ENCODE data around the gene FAF1.
"Not testable (repeated sequence)": the region's sequence is repeated elsewhere in the genome, so short reads cannot be mapped to it uniquely, and the experiment has no call there.

FAF1 gene

DNA sequence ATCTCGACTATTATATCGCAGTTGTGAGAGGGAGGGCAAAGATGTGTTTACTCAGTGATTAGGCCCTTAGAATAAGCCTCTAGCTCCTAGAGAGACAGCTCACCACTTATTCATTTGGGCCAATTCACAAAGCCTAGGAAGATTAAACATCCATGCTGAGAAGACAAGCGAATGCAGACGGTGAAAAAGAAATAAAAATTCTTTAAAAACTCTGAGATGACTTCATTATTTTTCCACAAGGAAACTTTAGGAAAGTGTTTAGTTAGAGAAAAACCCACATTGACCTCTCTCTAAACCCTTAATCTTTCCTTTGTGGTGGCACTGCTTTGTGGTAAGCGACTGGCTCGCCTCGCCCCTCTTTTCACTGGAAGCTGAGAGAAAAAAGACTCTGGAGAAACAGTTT is 390.0 kb downstream of the FAF1 start:
- no peak for DNase-seq (ENCODE audit: low read depth in 2 of 3, low spot score in 1 of 3)

DNA sequence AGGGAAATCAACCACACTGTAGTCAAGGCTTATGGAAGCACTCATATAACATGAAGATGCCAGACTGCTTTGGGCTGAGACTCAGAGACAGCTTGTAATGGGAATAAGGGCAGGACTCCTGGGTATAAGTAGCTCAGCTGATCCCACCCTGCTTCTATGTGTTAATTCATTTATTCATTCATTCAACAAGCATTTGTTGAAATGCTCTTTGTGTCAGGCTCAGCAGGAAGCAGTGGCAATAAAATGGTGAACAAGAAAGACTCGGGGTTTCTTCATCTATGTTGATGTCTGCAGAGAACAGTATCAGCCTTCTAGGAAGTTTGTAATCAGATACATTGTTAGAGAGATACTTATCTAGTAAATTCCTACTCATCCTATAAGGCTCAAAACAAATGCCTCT is 391.3 kb downstream of the FAF1 start:
- DNase-seq (ENCODE audit: low read depth in 2 of 3, low spot score in 1 of 3), result no peak

GRCh38 chr1:50566405-50566804 is 393.7 kb downstream of the FAF1 start:
- DNase-seq (ENCODE audit: low read depth in 2 of 3, low spot score in 1 of 3), result no peak

DNA sequence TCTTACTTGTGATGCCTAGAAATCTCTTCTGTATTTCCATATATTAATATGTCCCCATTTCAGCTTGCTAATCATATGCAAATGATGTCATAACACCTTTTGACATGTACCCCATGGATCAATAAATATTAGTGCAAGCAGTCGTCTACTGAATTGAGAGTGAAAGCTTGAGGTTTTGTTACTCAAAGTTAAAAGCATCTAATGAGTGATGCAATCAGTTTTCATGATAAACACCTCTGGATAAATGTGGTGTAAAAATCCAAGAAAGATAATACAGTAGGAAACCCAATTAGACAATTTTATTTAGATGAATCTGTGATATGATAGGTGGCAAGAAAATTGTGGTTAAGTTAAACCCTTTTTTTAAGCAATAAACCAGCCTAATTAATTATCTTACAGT is 395.6 kb downstream of the FAF1 start:
- DNase-seq (ENCODE audit: low read depth in 2 of 3, low spot score in 1 of 3), result no peak

DNA sequence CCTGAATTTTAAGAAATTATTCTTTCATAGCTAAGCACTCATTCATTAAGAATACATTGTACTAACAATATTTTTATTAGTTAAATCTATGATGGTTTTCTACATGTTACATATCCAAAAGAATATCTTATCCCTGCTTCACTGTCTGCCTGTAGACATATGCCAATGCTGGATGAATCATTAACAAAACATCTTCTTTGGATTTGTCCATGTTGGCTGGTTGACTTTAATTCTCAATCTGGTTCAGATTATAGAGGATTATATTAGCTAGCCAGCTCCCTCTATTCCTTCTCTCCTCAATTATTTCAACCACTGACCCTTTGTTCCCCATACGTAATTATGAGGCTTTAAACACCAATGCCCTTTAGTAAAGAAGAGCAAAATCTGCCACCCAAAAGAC is 398.0 kb downstream of the FAF1 start:
- DNase-seq (ENCODE audit: low read depth in 2 of 3, low spot score in 1 of 3), result no peak

DNA sequence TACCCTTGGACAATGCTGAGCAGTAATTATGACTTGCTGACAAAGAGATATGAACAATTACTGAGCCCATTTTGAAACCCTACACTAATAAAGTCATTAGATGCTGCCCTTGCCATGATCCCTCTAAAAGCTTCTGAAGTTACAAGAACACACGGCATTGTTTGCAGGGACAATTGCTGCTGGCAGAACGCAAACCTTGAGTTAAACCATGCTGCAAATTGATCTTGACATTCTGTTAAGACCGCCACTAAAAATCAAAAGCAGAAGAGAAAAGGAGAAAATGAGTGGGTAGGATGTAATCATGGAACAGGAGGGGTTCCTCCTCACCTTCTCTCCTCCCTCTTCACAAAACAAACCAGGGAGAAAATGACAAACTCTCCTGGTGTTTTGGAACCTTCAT is 400.6 kb downstream of the FAF1 start:
- no peak for DNase-seq (ENCODE audit: low read depth in 2 of 3, low spot score in 1 of 3)

- DNase-seq (ENCODE audit: low read depth in 2 of 3, low spot score in 1 of 3), result no peak
Observed at GRCh38 chr1:50553921-50554320, 406.1 kb downstream of the FAF1 start.

GRCh38 chr1:50548243-50548642 is 411.8 kb downstream of the FAF1 start:
- DNase-seq (ENCODE audit: low read depth in 2 of 3, low spot score in 1 of 3), result no peak

GRCh38 chr1:50542362-50542761 is 417.7 kb downstream of the FAF1 start:
- no peak for DNase-seq (ENCODE audit: low read depth in 2 of 3, low spot score in 1 of 3)

- no peak for DNase-seq (ENCODE audit: low read depth in 2 of 3, low spot score in 1 of 3)
Observed at GRCh38 chr1:50538476-50538875, 421.6 kb downstream of the FAF1 start.

GRCh38 chr1:50531601-50532000 is 428.5 kb downstream of the FAF1 start:
- DNase-seq (ENCODE audit: low read depth in 2 of 3, low spot score in 1 of 3), result no peak

- DNase-seq (ENCODE audit: low read depth in 2 of 3, low spot score in 1 of 3), result no peak
Observed at GRCh38 chr1:50531027-50531426, 429.0 kb downstream of the FAF1 start.

GRCh38 chr1:50529510-50529909 is 430.6 kb downstream of the FAF1 start:
- no peak for DNase-seq (ENCODE audit: low read depth in 2 of 3, low spot score in 1 of 3)

DNA sequence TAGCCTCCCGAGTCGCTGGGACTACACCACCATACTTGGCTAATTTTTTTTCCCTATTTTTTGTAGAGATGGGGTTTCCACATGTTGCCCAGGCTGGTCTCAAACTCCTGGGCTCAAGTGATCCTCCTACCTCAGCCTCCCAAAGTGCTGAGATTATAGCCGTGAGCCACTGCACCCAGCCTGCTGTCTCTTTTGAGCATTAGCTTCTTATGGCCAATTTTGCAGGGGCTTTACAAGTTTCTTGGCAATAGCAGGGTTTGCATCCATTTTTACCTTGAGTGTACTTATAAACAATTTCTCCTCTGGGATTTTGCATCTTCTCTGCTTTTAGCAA is 432.1 kb downstream of the FAF1 start:
- DNase-seq (ENCODE audit: low read depth in 2 of 3, low spot score in 1 of 3), result not testable (repeated sequence)

DNA sequence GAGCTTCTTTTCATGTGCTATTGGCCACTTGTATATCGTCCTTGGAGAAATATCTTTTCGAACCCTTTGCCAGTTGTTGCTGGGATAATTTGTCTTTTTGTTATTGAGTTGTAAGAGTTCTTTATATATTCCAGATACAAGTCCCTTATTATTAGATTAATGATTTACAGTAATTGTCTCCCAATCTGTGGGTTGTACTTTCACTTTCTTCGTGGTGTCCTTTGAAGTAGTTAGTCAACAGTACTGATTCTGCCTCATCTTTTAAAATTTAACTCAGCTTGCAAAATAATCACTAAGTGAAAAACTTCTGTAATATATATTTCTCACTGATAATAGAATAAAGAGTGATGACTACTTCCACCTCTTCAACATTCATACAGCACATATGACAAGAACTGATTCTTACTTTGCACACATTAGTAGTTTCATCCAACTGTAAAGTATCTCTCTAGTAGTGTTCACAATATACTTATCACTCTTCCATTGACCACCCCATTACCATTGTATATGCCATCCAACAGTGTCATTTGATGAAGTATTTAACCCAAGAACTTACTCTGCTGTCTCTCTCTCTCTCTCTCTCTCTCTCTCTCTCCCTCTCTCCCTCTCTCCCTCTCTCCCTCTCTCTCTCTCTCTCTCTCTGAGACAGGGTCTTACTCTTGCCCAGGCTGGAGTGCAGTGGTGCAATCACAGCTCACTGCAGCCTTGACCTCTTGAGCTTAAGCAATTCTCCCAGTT is 432.6 kb downstream of the FAF1 start:
- no peak for DNase-seq (ENCODE audit: low read depth in 2 of 3, low spot score in 1 of 3)

GRCh38 chr1:50526431-50526830 is 433.6 kb downstream of the FAF1 start:
- no peak for DNase-seq (ENCODE audit: low read depth in 2 of 3, low spot score in 1 of 3)

DNA sequence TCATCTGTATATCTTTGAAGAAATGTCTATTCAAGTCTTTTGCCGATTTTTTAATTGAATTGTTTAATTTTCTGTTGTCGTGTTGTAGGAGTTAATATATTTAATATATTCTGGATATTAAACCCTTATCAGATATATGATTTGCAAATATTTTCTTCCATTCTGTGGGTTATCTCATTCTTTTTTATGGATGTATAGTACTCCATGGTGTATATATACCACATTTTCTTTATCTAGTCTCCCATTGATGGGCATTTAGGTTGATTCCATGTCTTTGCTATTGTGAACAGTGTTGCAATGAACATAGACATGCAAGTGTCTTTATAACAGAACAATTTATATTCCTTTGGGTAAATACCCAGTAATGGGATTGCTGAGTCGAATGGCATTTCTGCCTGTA is 436.5 kb downstream of the FAF1 start:
- no peak for DNase-seq (ENCODE audit: low read depth in 2 of 3, low spot score in 1 of 3)

DNA sequence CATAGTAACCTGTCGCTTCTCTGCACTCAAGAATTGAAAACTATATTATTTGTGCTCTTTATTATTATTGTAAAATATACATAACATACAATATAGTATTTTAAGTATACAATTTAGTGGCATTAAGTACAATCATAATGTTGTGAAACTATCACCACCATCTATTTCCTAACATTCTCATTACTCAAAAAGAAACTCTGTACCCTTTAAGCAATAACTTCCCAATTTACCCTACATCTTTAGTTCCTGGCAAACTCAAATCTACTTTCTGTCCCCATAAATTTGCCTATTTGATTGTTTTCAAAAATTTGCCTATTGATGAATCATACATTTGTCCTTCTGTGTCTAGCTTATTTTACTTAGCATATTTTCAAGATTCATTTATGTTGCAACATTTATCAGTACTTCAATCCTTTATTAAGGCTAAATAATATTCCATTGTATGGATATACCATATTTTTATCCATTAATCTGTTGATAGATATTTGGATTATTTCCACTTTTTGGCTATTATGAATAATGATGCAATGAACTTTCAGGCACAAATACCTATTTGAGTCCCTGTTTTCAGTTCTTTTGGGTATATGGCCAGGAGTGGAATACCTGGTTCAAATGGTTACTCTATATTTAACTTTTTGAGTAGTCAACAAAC is 437.2 kb downstream of the FAF1 start:
- no peak for DNase-seq (ENCODE audit: low read depth in 2 of 3, low spot score in 1 of 3)

DNA sequence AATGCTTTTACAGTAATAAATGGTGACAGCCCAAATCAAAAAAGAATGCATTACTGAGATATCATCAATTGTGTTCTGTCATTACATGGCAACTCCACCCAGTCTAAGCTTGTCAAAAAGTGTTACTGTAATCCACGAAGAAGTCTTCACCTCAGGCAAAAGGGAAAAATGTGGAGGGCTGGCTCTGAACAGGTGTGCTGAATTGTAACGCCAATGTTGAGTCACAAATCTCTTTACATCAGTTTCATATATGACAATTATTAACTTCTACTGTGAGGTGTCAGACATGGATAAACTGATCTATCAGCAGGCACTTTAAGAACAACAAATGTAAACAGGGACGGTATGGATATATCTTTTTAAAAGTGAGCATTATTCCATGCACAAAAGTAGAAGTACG is 438.4 kb downstream of the FAF1 start:
- DNase-seq (ENCODE audit: low read depth in 2 of 3, low spot score in 1 of 3), result no peak

DNA sequence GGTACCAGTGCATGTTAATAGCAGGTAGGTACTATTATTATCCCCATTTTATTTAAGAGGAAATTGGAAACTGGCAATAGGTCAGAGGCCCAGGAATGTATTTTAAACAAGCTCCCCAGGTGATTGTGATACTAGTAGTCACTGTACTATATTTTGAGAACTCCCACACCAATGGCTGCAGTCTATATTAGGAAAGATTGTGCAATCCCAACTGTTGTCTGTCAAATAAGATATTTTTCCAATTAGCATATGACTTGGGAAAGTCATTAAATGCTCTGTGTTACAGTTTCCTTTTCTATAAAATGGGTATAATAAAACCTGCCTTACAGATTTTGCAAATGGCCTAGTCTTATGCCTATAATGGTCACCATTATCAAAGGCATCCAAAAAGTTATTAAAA is 442.6 kb downstream of the FAF1 start:
- no peak for DNase-seq (ENCODE audit: low read depth in 2 of 3, low spot score in 1 of 3)

- DNase-seq (ENCODE audit: low read depth in 2 of 3, low spot score in 1 of 3), result no peak
Observed at GRCh38 chr1:50516056-50516455, 444.0 kb downstream of the FAF1 start.

GRCh38 chr1:50508040-50508586 is 452.0 kb downstream of the FAF1 start:
- no peak for DNase-seq (ENCODE audit: low read depth in 2 of 3, low spot score in 1 of 3)

- DNase-seq (ENCODE audit: low read depth in 2 of 3, low spot score in 1 of 3), result no peak
Observed at GRCh38 chr1:50505427-50505826, 454.6 kb downstream of the FAF1 start.

Measured in stimulated activated CD4-positive, alpha-beta T cell treated with anti-CD3 and anti-CD28 coated beads, Interleukin-12 subunit alpha, Interleukin-12 subunit beta, amount 100 ng/mL, for 48 hours (primary cell).